ENCODE data around the gene TMEM25. TPM values are rescaled to one million over a fixed set of nuclear protein-coding genes. Genes with fewer than 3 reads are reported as not detected.
A peak's percentile ranks its signal among the peaks of the same experiment; 100 is the strongest.

Gene TMEM25
- total RNA-seq, 2 donors from 2014 or later: 20.5 to 22.8 TPM

GRCh38 chr11:118529584-118530175 is 1.3 kb upstream of the TMEM25 start:
- intact Hi-C loops (cut with DNase I): loop anchor here in 1 of 2 donors (5.0 kb wide), 1 partner anchor 38 kb away; the partner anchor contains the start of gene IFT46
- no peak for DNase-seq (ENCODE audit: low spot score)

DNA sequence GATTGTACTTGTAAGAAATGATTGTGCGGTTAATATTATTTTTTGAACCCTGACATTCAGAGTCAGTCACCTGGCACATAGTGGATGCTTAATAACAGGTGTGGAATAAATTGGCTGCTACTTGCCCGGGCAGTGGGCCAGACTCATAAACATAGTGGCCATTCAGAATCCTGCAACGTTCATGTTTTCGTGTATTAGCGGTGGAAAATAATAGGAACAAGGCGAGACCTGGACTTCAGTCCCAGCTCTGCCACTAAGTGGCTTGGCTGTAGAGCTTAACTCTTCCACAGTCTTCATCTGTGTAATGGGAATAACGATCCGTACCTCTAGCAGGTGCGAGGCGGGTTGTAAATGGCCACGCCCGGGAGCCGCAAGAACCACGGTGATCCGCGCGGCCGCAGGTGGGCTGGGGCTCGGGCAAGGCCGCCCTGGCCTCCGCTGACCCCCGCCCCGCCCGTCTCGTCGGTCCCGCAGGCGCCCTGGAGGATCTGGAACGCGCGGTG is 761 bp upstream of the TMEM25 start:
- DNase-seq (ENCODE audit: low spot score): no peak
- intact Hi-C loops (cut with DNase I): loop anchor here in 1 of 2 donors (5.0 kb wide), 1 partner anchor 37 kb away; the partner anchor contains the start of gene IFT46

GRCh38 chr11:118531597-118532084 is 649 bp downstream of the TMEM25 start:
- intact Hi-C loops (cut with DNase I): loop anchor here in 1 of 2 donors (5.0 kb wide), 1 partner anchor 36 kb away; the partner anchor contains the start of gene IFT46
- no peak for DNase-seq (ENCODE audit: low spot score)

DNA sequence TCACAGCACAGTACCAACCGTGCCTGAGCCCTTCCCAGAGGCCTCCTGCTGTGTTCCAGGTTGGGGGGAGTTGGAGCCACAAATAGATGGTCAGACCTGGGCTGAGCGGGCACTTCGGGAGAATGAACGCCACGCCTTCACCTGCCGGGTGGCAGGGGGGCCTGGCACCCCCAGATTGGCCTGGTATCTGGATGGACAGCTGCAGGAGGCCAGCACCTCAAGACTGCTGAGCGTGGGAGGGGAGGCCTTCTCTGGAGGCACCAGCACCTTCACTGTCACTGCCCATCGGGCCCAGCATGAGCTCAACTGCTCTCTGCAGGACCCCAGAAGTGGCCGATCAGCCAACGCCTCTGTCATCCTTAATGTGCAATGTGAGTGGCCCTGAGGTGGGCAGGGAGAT is 1.1 kb downstream of the TMEM25 start:
- intact Hi-C loops (cut with DNase I): loop anchor here in 1 of 2 donors (5.0 kb wide), 1 partner anchor 35 kb away; the partner anchor contains the start of gene IFT46
- no peak for DNase-seq (ENCODE audit: low spot score)

DNA sequence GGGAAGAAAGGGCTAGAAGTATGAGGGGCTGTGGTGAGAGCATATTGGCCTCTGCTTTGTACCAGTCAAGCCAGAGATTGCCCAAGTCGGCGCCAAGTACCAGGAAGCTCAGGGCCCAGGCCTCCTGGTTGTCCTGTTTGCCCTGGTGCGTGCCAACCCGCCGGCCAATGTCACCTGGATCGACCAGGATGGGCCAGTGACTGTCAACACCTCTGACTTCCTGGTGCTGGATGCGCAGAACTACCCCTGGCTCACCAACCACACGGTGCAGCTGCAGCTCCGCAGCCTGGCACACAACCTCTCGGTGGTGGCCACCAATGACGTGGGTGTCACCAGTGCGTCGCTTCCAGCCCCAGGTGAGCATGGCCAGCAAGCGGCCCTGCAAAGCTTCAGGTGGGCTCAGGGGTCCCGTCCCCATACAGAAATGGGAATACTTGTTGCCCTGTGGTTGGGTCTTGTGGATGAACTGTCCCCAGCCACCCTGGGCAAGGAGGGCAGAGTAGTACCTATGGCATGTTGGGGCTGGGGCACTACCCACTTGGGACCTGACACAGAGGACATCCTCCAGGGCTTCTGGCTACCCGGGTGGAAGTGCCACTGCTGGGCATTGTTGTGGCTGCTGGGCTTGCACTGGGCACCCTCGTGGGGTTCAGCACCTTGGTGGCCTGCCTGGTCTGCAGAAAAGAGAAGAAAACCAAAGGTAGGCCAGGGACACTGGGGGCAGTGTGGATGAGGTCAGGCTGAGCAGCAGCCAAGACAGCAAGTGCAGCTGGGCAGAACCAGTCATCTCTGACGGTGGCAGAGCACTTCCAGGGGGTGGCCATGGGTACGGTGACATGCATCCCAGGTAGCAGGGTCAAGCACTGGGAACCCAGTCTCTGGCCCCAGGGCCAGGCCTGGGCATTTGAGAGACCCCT is 2.1 kb downstream of the TMEM25 start:
- intact Hi-C loops (cut with DNase I): loop anchor here in 1 of 2 donors (5.0 kb wide), 1 partner anchor 34 kb away; the partner anchor contains the start of gene IFT46

GRCh38 chr11:118533769-118534729 is 3.1 kb downstream of the TMEM25 start:
- intact Hi-C loops (cut with DNase I): loop anchor here in 1 of 2 donors (5.0 kb wide), 1 partner anchor 33 kb away; the partner anchor contains the start of gene IFT46
- DNase-seq (ENCODE audit: low spot score): no peak

More for the DNA sequence above, 2.1 kb downstream of the TMEM25 start:
- DNase-seq (ENCODE audit: low spot score): no peak

DNA sequence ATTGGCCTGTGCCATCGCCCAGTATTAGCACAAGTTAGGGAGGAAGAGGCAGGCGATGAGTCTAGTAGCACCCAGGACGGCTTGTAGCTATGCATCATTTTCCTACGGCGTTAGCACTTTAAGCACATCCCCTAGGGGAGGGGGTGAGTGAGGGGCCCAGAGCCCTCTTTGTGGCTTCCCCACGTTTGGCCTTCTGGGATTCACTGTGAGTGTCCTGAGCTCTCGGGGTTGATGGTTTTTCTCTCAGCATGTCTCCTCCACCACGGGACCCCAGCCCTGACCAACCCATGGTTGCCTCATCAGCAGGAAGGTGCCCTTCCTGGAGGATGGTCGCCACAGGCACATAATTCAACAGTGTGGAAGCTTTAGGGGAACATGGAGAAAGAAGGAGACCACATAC is 4.3 kb downstream of the TMEM25 start:
- no peak for DNase-seq (ENCODE audit: low spot score)
- intact Hi-C loops (cut with DNase I): no loop called here

GRCh38 chr11:118536726-118537125 is 5.7 kb downstream of the TMEM25 start:
- intact Hi-C loops (cut with DNase I): no loop called here
- DNase-seq (ENCODE audit: low spot score): no peak

- intact Hi-C loops (cut with DNase I): no loop called here
- no peak for DNase-seq (ENCODE audit: low spot score)
These were observed 6.5 kb downstream of the TMEM25 start for GRCh38 chr11:118537409-118537980.

DNA sequence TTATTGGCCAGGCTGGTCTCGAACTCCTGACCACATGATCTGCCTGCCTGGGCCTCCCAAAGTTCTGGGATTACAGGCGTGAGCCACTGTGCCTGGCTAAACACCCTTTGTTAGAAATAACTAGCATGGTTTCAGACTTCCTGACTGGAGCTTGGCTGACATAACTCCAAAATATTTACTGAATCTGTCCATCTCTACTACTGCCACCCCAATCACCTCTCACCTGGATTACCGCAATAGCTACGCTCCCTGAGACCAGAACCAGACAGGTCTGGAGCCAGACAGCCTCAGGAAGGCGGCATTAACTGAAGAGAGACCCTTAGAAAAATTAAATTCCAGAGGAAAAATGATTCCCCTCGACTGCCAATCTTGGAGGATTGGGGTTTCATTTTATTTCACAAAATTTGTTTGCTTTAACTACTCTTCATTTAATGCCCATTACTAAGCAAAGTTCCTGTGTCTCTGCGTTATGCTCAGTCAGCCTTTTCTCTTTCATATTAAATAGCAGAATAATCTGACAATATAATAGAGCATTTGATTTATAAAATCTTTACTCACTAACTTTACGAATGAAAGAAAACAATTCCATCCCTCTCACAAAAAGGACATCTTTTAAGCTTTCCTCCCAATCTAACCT is 13.1 kb downstream of the TMEM25 start:
- DNase-seq (ENCODE audit: low spot score): no peak
- intact Hi-C loops (cut with DNase I): no loop called here

GRCh38 chr11:118544647-118545010 is 13.6 kb downstream of the TMEM25 start:
- no peak for DNase-seq (ENCODE audit: low spot score)
- intact Hi-C loops (cut with DNase I): no loop called here

DNA sequence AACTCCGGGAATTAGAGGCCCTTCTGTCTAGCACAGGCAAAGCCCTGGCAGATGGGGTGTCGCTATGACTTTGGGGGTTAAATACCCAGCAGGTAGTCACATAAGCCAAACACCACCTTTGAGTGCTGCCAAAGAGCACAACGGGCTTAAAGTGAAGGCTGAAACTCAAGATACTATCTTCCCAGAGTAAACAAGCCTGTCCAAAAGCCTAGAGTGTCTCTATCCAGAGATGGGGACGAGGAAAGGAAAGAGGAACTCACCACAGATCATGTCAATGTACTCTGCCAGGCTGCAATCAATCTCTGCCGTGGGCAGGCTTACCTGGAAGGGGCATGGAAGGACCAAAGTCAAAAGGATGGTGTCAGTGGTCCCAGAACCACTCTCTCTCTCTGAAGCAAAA is 14.5 kb downstream of the TMEM25 start:
- intact Hi-C loops (cut with DNase I): no loop called here
- no peak for DNase-seq (ENCODE audit: low spot score)

GRCh38 chr11:118547132-118547531 is 16.1 kb downstream of the TMEM25 start:
- intact Hi-C loops (cut with DNase I): no loop called here
- no peak for DNase-seq (ENCODE audit: low spot score)

- no peak for DNase-seq (ENCODE audit: low spot score)
- intact Hi-C loops (cut with DNase I): no loop called here
These were observed 21.3 kb downstream of the TMEM25 start for GRCh38 chr11:118552341-118552740.

DNA sequence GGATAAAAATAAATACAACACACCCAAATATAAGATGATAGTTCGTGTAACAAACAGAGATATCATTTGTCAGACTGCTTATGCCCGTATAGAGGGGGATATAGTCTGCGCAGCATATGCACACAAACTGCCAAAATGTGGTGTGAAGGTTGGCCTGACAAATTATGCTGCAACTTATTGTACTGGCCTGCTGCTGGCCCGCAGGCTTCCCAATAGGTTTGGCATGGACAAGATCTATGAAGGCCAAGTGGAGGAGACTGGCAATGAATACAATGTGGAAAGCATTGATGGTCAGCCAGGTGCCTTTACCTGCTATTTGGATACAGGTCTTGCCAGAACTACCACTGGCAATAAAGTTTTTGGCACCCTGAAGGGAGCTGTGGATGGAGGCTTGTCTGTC is 29.8 kb downstream of the TMEM25 start:
- intact Hi-C loops (cut with DNase I): no loop called here
- DNase-seq (ENCODE audit: low spot score): no peak

GRCh38 chr11:118565051-118565450 is 34.1 kb downstream of the TMEM25 start:
- intact Hi-C loops (cut with DNase I): loop anchor here in 1 of 2 donors (5.0 kb wide), 1 partner anchor 33 kb away; the partner anchor contains the start of gene TMEM25
- DNase-seq (ENCODE audit: low spot score): peak; percentile 84

DNA sequence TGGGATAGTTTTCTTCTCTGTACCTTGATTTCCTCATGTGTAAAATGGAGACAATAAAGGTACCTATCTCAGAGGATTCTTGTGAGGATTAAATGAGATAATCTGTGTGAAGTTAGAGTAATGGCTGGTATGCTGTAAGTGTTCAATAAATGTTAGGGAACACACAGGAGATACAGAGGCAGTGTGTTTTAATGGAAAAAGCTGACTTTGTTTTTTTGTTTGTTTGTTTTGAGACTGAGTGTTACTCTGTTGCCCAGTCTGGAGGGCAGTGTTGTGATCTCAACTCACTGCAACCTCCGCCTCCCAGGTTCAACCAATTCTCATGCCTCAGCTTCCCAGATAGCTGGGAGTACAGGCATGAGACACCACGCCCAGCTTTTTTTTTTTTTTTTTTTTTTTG is 38.7 kb downstream of the TMEM25 start:
- no peak for DNase-seq (ENCODE audit: low spot score)
- intact Hi-C loops (cut with DNase I): loop anchor here in 1 of 2 donors (5.0 kb wide), 1 partner anchor 37 kb away; the partner anchor contains the start of gene TMEM25

DNA sequence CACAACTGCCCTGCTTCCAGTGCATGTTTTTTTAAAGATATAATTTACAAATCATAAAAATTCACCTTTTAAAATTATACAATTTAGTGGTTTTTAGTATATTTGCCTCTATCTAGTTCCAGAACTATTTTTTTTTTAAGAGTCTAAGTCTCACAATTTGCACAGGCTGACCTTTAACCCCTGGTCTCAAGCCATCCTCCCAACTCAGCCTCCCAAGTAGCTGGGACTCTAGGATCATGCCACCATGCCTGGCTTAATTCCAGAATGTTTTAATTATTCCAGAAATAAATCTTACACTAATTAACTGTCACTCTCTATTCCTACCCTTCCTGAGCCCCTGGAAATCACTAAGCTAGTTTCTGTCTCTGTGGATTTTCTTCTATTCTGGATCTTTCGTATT is 39.8 kb downstream of the TMEM25 start:
- intact Hi-C loops (cut with DNase I): no loop called here
- no peak for DNase-seq (ENCODE audit: low spot score)
